Mammary epithelial cell (primary cell): ENCODE measurements around the gene UNK.

Experiments
- EZH2 ChIP-seq: IDR thresholded peaks from 2 replicates; pipeline ENCODE4 v1.6.1; 2012; ENCODE audit warnings: low read length, inconsistent platforms, borderline replicate concordance
- TF ChIP-seq, protein P1 (sequence below), 2 donors: IDR thresholded peaks in 1 of 2; conservative IDR thresholded peaks in 1 of 2; 2 replicates each; pipeline ENCODE4 v1.5.1; 2011 to 2012; ENCODE audit warnings: inconsistent platforms in 2 of 2, low read length in 2 of 2, mild to moderate bottlenecking in 2 of 2, control low read depth in 1 of 2, low read depth in 1 of 2; ENCODE audit not compliant: insufficient read depth in 1 of 2; ENCODE audit errors: extremely low read depth in 1 of 2

DNA sequence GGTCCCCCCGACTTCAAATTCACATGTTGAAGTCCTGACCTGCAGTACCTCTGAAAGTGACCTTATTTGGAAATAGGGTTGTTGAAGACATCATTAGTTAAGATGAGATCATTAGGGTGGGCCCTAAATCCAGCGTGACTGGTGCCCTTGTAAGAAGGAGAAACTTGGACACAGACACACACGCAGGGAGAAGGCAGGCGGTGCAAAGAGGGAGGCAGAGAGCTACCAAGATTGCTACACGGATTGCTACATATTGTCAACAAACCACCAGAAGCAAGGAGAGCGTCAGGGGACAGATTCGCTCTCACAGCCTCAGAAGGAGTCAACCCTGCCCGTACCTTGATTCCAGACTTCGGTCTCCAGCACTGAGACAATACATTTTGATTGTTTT lies 77.3 kb downstream of the UNK start:
- TF ChIP-seq, protein P1, sequence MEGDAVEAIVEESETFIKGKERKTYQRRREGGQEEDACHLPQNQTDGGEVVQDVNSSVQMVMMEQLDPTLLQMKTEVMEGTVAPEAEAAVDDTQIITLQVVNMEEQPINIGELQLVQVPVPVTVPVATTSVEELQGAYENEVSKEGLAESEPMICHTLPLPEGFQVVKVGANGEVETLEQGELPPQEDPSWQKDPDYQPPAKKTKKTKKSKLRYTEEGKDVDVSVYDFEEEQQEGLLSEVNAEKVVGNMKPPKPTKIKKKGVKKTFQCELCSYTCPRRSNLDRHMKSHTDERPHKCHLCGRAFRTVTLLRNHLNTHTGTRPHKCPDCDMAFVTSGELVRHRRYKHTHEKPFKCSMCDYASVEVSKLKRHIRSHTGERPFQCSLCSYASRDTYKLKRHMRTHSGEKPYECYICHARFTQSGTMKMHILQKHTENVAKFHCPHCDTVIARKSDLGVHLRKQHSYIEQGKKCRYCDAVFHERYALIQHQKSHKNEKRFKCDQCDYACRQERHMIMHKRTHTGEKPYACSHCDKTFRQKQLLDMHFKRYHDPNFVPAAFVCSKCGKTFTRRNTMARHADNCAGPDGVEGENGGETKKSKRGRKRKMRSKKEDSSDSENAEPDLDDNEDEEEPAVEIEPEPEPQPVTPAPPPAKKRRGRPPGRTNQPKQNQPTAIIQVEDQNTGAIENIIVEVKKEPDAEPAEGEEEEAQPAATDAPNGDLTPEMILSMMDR (conservative IDR thresholded peaks at IDR 0.05 in 1 of 2, IDR thresholded peaks at IDR 0.05 in 1 of 2; ENCODE audit: extremely low read depth in 1 of 2, insufficient read depth in 1 of 2, low read depth in 1 of 2, low read length in 2 of 2) = no peak
- no peak for TF ChIP-seq EZH2
